ENCODE measurements around the gene CLEC2B. TPM values are rescaled to one million over a fixed set of nuclear protein-coding genes. Genes with fewer than 3 reads are reported as not detected.
"Not testable (repeated sequence)": the region's sequence is repeated elsewhere in the genome, so short reads cannot be mapped to it uniquely, and the experiment has no call there.

The CLEC2B gene
- total RNA-seq, 1 donor from 2014 or later: not detected

DNA sequence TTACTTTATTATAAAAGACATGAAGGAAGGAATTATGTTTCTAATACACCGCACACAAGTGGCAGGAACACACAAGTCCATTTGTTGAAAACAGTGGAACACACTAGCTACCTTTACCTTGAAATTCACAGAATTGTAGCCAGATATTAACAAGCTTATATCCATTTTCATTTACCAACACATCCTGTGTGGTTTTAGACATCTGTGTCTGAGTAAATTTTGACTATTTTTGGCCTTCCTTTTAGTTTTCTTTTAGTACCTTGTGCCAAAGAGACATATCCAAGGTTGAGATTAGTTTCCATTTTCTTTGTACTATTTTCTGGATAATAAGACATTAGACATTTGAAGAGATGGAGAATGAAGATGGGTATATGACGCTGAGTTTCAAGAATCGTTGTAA is 12.1 kb upstream of the CLEC2B start, which contains the start of gene KLRF2:
Gene KLRF2 (plus strand): TSS at position 244 of the 400 bp plus-strand sequence. CDS start 107 bp downstream, at position 351.
- Mint-ChIP-seq H3K27me3 (ENCODE audit: unreplicated experiment) (no peaks in the 10 kb centered on the region), H3K4me1 (ENCODE audit: low read depth, unreplicated experiment) (no peaks in the 10 kb centered on the region), H3K27ac (ENCODE audit: unreplicated experiment) (no peak within 1 kb of the TSS), H3K9me3 (ENCODE audit: unreplicated experiment) (no peaks in the 10 kb centered on the region), H3K36me3 (ENCODE audit: unreplicated experiment) (no peaks in the 10 kb centered on the region), H3K4me3 (ENCODE audit: unreplicated experiment) (no peak within 1 kb of the TSS)
- TF ChIP-seq, protein P1, sequence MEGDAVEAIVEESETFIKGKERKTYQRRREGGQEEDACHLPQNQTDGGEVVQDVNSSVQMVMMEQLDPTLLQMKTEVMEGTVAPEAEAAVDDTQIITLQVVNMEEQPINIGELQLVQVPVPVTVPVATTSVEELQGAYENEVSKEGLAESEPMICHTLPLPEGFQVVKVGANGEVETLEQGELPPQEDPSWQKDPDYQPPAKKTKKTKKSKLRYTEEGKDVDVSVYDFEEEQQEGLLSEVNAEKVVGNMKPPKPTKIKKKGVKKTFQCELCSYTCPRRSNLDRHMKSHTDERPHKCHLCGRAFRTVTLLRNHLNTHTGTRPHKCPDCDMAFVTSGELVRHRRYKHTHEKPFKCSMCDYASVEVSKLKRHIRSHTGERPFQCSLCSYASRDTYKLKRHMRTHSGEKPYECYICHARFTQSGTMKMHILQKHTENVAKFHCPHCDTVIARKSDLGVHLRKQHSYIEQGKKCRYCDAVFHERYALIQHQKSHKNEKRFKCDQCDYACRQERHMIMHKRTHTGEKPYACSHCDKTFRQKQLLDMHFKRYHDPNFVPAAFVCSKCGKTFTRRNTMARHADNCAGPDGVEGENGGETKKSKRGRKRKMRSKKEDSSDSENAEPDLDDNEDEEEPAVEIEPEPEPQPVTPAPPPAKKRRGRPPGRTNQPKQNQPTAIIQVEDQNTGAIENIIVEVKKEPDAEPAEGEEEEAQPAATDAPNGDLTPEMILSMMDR (IDR thresholded peaks at IDR 0.05; ENCODE audit: partially characterized antibody, unreplicated experiment): no peak
- no peak for DNase-seq

DNA sequence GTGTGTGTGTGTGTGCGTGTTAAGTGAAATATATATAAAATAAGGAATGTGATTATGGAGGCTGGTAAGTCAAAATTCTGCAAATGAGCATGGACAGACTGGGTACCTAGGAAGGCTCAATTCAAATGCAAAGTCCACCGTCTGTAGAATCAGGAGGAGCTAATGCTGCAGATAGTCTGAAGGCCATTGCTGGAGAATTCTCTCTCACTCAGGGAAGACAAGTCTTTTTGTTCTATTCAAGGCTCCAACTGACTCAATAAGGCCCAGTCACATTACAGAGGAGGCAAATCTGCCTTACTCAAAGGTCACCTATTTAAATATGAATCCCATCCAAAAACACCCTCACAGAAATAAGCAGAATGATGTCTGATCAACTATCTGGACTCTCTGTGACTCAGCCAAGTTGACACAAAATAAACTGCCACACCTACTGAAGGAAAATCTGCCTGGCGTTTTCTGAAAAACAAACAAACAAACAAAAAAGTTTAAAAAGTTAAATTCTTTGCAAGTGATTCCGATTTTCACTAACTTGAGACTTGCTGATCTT is 11.5 kb upstream of the CLEC2B start:
- TF ChIP-seq, protein P1 (IDR thresholded peaks at IDR 0.05; ENCODE audit: partially characterized antibody, unreplicated experiment): no peak
- H3K27ac Mint-ChIP-seq (ENCODE audit: unreplicated experiment): no peak overlapping the region
- H3K27me3 Mint-ChIP-seq (ENCODE audit: unreplicated experiment): no peaks in the 10 kb centered on the region
- no peaks in the 10 kb centered on the region for H3K36me3 Mint-ChIP-seq (ENCODE audit: unreplicated experiment)
- no peaks in the 10 kb centered on the region for H3K4me1 Mint-ChIP-seq (ENCODE audit: low read depth, unreplicated experiment)
- H3K4me3 Mint-ChIP-seq (ENCODE audit: unreplicated experiment): no peak overlapping the region
- H3K9me3 Mint-ChIP-seq (ENCODE audit: unreplicated experiment): no peaks in the 10 kb centered on the region
- DNase-seq: no peak

DNA sequence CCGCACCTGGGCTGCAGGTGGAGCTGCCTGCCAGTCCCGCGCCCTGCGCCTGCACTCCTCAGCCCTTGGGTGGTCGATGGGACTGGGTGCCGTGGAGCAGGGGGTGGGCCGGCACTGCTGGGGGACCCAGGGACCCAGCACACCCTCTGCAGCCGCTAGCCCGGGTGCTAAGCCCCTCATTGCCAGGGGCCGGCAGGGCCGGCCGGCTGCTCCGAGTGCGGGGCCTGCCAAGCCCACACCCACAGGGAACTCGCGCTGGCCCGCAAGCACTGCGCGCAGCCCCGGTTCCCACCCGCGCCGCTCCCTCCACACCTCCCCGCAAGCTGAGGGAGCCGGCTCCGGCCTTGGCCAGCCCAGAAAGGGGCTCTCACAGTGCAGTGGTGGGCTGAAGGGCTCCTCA is 7.0 kb upstream of the CLEC2B start:
- not testable (repeated sequence) for H3K4me3 Mint-ChIP-seq (ENCODE audit: unreplicated experiment); H3K9me3 Mint-ChIP-seq (ENCODE audit: unreplicated experiment); H3K4me1 Mint-ChIP-seq (ENCODE audit: low read depth, unreplicated experiment); DNase-seq; H3K36me3 Mint-ChIP-seq (ENCODE audit: unreplicated experiment); H3K27me3 Mint-ChIP-seq (ENCODE audit: unreplicated experiment); H3K27ac Mint-ChIP-seq (ENCODE audit: unreplicated experiment)

DNA sequence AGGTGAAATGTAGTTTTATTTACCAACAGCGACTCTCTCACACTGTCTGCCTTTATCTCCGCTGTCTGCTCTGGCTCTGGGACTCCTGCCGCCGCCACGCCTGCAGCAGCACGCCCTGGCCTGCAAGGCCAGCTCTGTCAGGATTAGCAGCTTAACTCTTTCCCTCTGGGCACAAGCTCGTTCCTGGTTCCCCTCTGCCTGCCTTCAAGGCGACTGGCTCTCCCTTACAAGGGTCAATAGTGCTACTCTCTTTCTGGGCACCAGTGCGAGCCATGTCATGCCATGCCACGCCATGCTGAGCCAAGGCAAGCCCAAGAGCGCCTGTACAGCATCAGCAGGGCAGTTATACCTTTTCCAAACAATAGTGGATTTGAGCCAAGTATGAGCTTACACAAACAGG is 3.6 kb upstream of the CLEC2B start:
- H3K27me3 Mint-ChIP-seq (ENCODE audit: unreplicated experiment): no peaks in the 10 kb centered on the region

DNA sequence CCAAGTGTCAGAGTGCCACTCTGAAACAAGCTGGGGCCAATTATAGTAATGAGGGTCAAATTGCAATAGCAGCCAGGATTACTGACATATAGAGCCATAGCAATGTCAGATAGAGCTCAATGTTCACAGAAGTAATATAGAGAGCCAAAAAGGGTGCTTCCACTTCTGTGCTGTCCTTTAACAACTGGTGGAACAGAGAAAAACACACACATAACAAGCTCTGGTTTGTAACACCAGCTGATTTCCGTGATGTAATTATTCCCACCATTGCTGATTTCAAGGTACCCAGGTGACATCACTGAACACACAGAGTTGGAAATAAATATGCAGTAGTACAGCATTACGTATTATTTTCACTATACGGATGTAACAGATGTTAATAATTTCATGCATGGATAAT is 3.0 kb upstream of the CLEC2B start:
- Mint-ChIP-seq H3K9me3 (ENCODE audit: unreplicated experiment) (peaks cover 3% of the 10 kb centered on the region), H3K4me1 (ENCODE audit: low read depth, unreplicated experiment) (no peaks in the 10 kb centered on the region), H3K27ac (ENCODE audit: unreplicated experiment) (no peak overlapping the region), H3K36me3 (ENCODE audit: unreplicated experiment) (no peaks in the 10 kb centered on the region), H3K4me3 (ENCODE audit: unreplicated experiment) (no peak overlapping the region), H3K27me3 (ENCODE audit: unreplicated experiment) (no peaks in the 10 kb centered on the region)
- TF ChIP-seq, protein P1 (IDR thresholded peaks at IDR 0.05; ENCODE audit: partially characterized antibody, unreplicated experiment): no peak
- DNase-seq: no peak

More for the DNA sequence above, 3.6 kb upstream of the CLEC2B start:
- no peak for DNase-seq
- Mint-ChIP-seq H3K4me1 (ENCODE audit: low read depth, unreplicated experiment) (no peaks in the 10 kb centered on the region), H3K27ac (ENCODE audit: unreplicated experiment) (no peak overlapping the region), H3K36me3 (ENCODE audit: unreplicated experiment) (no peaks in the 10 kb centered on the region), H3K4me3 (ENCODE audit: unreplicated experiment) (no peak overlapping the region), H3K9me3 (ENCODE audit: unreplicated experiment) (peaks cover 3% of the 10 kb centered on the region)
- TF ChIP-seq, protein P1 (IDR thresholded peaks at IDR 0.05; ENCODE audit: partially characterized antibody, unreplicated experiment): no peak

All from glutamatergic neuron (in vitro differentiated cells).